GM18867 (cell line): ENCODE data around the gene HOXD3.

Source experiments
- ATAC-seq: cut with Tn5 transposase; IDR thresholded peaks from one replicate; pipeline ENCODE4 v1.9.1; 2021; ENCODE audit warnings: mild to moderate bottlenecking, moderate library complexity; ENCODE audit not compliant: unreplicated experiment

The HOXD3 gene

GRCh38 chr2:176121190-176122051 lies 35.7 kb upstream of the HOXD3 start:
- ATAC-seq, result no peak

GRCh38 chr2:176122052-176122682 lies 34.9 kb upstream of the HOXD3 start:
- no peak for ATAC-seq

DNA sequence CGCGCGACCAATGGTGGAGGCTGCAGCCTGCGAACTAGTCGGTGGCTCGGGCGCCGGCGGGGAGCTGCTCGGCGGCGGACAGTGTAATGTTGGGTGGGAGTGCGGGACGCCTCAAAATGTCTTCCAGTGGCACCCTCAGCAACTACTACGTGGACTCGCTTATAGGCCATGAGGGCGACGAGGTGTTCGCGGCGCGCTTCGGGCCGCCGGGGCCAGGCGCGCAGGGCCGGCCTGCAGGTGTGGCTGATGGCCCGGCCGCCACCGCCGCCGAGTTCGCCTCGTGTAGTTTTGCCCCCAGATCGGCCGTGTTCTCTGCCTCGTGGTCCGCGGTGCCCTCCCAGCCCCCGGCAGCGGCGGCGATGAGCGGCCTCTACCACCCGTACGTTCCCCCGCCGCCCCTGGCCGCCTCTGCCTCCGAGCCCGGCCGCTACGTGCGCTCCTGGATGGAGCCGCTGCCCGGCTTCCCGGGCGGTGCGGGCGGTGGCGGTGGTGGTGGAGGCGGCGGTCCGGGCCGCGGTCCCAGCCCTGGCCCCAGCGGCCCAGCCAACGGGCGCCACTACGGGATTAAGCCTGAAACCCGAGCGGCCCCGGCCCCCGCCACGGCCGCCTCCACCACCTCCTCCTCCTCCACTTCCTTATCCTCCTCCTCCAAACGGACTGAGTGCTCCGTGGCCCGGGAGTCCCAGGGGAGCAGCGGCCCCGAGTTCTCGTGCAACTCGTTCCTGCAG lies 34.3 kb upstream of the HOXD3 start, which contains the start of gene HOXD9:
Gene HOXD9, plus strand, starts transcription at position 37 of the 728 bp plus-strand sequence. Its CDS starts 50 bp downstream, at position 87.
- ATAC-seq, result no peak

GRCh38 chr2:176123411-176124109 lies 33.5 kb upstream of the HOXD3 start:
- ATAC-seq, result no peak

GRCh38 chr2:176124110-176124946 lies 32.8 kb upstream of the HOXD3 start:
- no peak for ATAC-seq

GRCh38 chr2:176124947-176125771 lies 31.9 kb upstream of the HOXD3 start:
- no peak for ATAC-seq

DNA sequence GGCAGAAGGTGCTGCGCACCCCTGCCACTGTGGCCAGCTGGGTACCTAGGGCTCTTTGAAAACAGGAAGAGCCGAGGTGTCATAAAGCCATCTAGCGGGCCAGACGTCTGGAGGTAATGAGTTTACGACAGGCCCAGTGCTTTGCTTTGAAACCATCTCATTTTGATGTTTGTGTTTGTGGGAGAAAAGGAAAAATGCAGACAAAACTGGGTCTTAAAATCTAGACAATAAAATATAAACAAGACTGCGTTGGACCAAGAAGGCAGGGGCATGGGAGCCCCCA lies 31.4 kb upstream of the HOXD3 start:
- ATAC-seq, result no peak

DNA sequence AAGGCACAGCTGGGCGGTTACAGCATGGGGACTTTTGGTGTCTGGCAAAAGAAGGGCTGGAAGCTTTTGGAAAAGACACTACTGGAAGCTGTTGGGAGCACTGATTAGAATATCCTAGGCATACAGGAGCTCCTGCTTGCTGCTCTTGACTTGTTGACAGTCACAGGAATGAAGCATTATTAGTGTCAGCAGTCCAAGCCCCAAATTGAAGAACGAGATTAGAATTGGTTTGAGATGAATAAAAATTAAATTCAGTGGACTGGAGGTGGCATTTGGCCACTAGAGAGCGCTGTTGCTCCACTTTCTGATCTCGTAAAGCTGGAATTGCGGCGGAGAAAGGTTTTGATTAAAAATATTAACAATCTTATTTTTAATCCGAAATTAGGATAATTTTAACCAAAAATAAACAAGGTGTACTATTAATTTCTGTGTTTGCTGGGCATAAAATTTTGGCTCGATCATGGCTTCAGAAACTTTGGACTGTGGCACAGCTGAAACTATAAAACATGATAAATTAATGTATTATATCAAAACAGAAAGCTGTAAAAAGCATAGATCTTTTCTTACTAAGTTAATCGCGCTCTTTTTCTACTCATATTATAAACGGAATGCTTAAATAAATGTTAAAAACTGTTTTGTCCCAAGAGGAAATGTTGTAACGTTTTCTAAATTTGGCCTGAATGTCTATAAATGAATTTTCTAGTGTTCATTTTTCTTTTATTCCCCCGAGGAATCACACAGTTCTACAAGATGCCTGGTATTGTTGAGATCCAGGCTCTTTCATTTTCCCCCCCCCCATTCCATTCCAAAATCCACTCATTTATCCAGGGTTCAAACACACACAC lies 30.0 kb upstream of the HOXD3 start:
- no peak for ATAC-seq

DNA sequence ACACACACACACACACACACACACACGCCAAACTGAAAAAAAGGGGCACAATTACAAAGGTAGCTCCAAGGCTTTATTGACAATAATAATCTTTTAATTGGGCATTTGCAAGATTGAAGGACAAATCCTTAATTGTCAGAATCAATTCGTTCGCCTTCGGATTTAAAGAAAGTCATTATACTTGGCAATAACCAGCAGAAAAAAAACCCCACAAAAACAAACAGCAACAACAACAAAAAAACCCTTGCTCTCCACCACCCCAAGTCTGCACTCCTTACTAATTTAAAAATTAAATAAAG lies 29.4 kb upstream of the HOXD3 start:
- no peak for ATAC-seq

DNA sequence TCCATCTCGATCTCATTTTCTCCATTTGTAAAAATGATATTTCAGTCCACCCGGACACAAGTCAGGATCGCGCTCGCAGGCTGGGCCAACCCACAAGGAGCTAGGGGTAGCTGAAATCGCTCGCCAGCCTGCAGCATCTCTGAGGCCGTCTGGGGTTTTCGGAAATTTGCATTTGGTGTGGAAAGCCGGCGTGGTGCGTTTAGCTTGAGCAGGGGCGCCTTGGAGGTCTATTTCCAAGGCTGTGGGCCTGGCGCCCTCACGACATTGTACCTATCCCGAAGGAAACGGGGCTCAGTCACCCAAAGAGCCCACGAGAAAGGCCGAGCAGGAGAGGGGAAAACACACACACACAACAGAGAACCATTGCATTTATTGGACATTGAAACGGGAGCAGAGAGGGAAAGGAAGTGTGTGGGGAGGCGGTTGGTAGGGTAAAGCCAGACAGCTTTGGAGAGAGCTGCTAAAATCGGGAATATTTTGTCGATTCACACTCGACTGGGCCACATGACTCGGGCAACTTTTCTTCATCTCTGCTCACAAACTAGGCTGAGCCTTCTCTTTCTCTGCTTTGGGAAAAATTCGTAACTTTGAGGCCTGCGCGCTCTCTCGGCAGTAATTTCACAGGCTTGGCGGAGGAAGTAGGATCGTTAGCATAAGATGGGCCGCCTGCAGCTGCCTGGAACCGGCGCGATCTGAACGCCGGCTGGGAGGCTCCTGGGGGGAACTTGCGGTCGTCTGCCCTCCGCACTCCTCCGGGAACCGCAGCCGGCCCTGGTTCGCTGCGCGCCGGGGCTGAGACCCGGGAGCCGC lies 28.7 kb upstream of the HOXD3 start:
- ATAC-seq, result no peak

- no peak for ATAC-seq
Measured at GRCh38 chr2:176128982-176129796, 27.9 kb upstream of the HOXD3 start, which contains the start of gene HOXD8. HOXD8 (plus strand) TSS chr2:176129705; CDS start chr2:176130367, 662 bp downstream.

GRCh38 chr2:176129813-176130146 lies 27.3 kb upstream of the HOXD3 start:
- ATAC-seq, result no peak

- no peak for ATAC-seq
Measured at GRCh38 chr2:176130147-176130956, 26.8 kb upstream of the HOXD3 start.

DNA sequence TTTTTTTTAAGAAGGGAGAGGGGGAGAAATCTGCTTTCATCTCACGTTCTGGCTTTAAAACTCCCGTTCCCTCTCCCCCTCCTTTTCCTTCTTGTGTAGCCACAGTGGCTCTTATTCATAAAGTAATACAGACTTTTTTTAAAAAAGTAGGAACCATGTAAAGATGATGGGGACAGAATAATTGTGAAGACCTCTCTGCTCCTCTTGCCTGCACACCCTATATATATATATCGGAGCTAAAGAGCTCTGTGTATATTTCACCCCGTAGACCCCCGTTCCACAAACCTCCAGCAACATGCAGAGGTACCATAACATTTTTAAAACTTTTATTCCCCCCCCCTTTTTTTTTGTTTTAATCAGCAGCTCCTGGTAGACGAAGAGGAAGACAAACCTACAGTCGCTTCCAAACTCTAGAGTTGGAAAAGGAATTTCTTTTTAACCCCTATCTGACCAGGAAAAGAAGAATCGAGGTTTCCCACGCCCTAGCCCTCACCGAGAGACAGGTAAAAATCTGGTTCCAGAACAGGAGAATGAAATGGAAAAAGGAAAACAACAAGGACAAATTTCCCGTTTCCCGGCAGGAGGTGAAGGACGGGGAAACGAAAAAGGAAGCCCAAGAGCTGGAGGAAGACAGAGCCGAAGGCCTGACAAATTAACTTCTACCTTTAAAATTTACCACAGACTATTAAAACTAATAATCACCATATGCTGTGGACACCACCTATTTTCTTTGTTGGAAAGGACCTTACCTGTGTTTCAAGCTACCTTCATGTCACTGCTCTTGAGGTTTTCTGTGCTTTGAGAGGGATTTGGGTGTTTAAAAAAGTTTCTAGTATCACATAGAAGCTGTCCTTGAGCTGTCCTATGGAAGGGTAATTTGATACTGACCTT lies 25.9 kb upstream of the HOXD3 start:
- ATAC-seq, result no peak

DNA sequence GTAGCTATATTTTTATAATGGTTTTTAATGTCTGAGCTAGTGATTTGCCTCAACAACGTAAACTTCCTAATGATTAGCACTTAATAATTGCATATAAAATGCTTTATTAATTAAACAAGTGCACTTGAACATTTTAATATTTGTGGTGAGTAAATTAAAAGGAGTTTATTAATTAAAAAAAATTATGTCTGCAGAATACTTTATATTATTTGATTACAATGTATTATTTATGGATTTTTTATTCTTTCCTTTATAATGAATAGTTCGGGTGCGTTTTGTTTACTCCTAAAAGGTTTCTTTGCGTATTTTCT lies 25.3 kb upstream of the HOXD3 start:
- ATAC-seq, result no peak
